GM12892 (cell line): ENCODE data around the gene CSTF1.

Source experiments
- POLR2A ChIP-seq: IDR thresholded peaks from 2 replicates; pipeline ENCODE4 v1.6.1; 2011; ENCODE audit warnings: low read depth, low read length, control low read depth
- POLR2AphosphoS5 ChIP-seq: IDR thresholded peaks from 2 replicates; pipeline ENCODE4 v1.6.1; 2011; ENCODE audit warnings: low read depth, low read length, control low read depth

DNA sequence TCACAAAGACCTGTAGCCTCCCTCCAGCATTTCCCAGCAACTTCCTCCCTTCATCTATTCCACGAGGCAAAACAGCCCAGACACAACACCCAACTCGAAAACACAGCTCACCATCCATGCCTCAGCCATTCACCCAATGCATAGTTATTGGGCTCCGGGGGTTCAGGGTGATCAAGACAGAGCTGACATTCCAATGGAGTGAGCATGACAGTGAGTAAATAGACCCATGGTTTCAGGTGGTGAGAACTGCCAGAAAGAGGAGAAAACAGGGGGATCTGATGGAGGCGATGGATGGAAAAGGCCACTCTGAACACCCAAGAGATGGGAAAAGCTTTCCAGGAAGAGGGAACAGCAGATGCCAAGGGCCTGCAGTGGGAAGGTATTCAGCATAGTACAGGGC is 25.5 kb downstream of the CSTF1 start:
- TF ChIP-seq POLR2A (no peak), POLR2AphosphoS5 (no peak)
